CD14-positive monocyte (primary cell): Measurements from ENCODE around the gene DMXL1. TPM values are rescaled to one million over a fixed set of nuclear protein-coding genes. Genes with fewer than 3 reads are reported as not detected.

Experiments
- DNase-seq, 3 donors: peaks; one replicate each; pipeline ENCODE4 v3.0.0-alpha.2; 2011 to 2022
- H2AFZ ChIP-seq: 2 replicates; pipeline ENCODE4 v1.6.0; 2012; ENCODE audit warnings: mild to moderate bottlenecking, low read depth, low read length, inconsistent platforms; ENCODE audit not compliant: insufficient read depth, poor library complexity, severe bottlenecking
- H3K27ac ChIP-seq, 2 donors: 1 replicate in 1 of 2; 2 replicates in 1 of 2; pipeline ENCODE4 v1.5.1; 2012 to 2013; ENCODE audit warnings: low read length in 2 of 2, control low read depth in 1 of 2, inconsistent platforms in 1 of 2, low read depth in 1 of 2, mild to moderate bottlenecking in 1 of 2
- H3K27me3 ChIP-seq, 2 donors: one replicate each; pipeline versions ENCODE4 v1.6.0 to v1.6.1; 2011 to 2013; ENCODE audit warnings: low read length in 2 of 2; ENCODE audit not compliant: control insufficient read depth in 2 of 2, insufficient read depth in 2 of 2
- H3K36me3 ChIP-seq, 2 donors: replicated peaks in 1 of 2; 1 replicate in 1 of 2; 2 replicates in 1 of 2; pipeline versions ENCODE4 v1.5.1 to v1.6.1; 2012 to 2013; ENCODE audit warnings: low read length in 2 of 2, control low read depth in 1 of 2, inconsistent platforms in 1 of 2, mild to moderate bottlenecking in 1 of 2; ENCODE audit not compliant: insufficient read depth in 2 of 2, control insufficient read depth in 1 of 2
- H3K4me1 ChIP-seq, 2 donors: 1 replicate in 1 of 2; 2 replicates in 1 of 2; pipeline versions ENCODE4 v1.5.1 to v1.6.1; 2012 to 2013; ENCODE audit warnings: low read length in 2 of 2, control low read depth in 1 of 2, inconsistent platforms in 1 of 2, mild to moderate bottlenecking in 1 of 2, moderate library complexity in 1 of 2; ENCODE audit not compliant: insufficient read depth in 2 of 2, control insufficient read depth in 1 of 2
- H3K4me2 ChIP-seq: replicated peaks from 2 replicates; pipeline ENCODE3; 2012; ENCODE audit warnings: low read length, moderate library complexity, mild to moderate bottlenecking; ENCODE audit not compliant: poor library complexity, severe bottlenecking; ENCODE audit errors: extremely low read depth
- H3K4me3 ChIP-seq, 3 experiments: fragments of 200-600 bp in 1 of 3; sonication (generic) in 1 of 3; replicated peaks in 1 of 3; 1 replicate in 2 of 3; 2 replicates in 1 of 3; pipeline ENCODE4 v1.5.1; 2011 to 2013; ENCODE audit warnings: low read length in 3 of 3, mild to moderate bottlenecking in 3 of 3, control low read depth in 2 of 3, low read depth in 2 of 3, inconsistent platforms in 1 of 3, moderate library complexity in 1 of 3
- H3K79me2 ChIP-seq: 2 replicates; pipeline ENCODE4 v1.6.0; 2012; ENCODE audit warnings: mild to moderate bottlenecking, control low read depth, inconsistent platforms, low read length, moderate library complexity; ENCODE audit not compliant: insufficient read depth
- H3K9ac ChIP-seq: 2 replicates; pipeline ENCODE4 v1.6.0; 2017; ENCODE audit warnings: low read length, mild to moderate bottlenecking; ENCODE audit not compliant: insufficient read depth, poor library complexity, severe bottlenecking
- H3K9me3 ChIP-seq, 2 donors: replicated peaks in 1 of 2; 1 replicate in 1 of 2; 2 replicates in 1 of 2; pipeline versions ENCODE4 v1.5.1 to v1.6.1; 2012 to 2013; ENCODE audit warnings: low read length in 2 of 2, control low read depth in 1 of 2; ENCODE audit not compliant: control insufficient read depth in 1 of 2, insufficient read depth in 1 of 2
- H4K20me1 ChIP-seq: 2 replicates; pipeline ENCODE4 v1.6.0; 2012; ENCODE audit warnings: mild to moderate bottlenecking, low read length, control low read depth, moderate library complexity; ENCODE audit not compliant: insufficient read depth
- H3K27ac Mint-ChIP-seq, 7 donors: one replicate each; pipeline ENCODE4 v1.8.0; 2020; ENCODE audit warnings: mild to moderate bottlenecking in 7 of 7, mixed read lengths in 7 of 7, moderate library complexity in 6 of 7, inconsistent platforms in 2 of 7
- H3K27me3 Mint-ChIP-seq, 3 donors: one replicate each; pipeline ENCODE4 v1.8.0; 2021 to 2022; ENCODE audit warnings: low read depth in 3 of 3, mild to moderate bottlenecking in 3 of 3, mixed read lengths in 3 of 3, moderate library complexity in 3 of 3, inconsistent platforms in 1 of 3
- H3K36me3 Mint-ChIP-seq, 2 donors: one replicate each; pipeline ENCODE4 v1.8.0; 2020; ENCODE audit warnings: mixed read lengths in 2 of 2, inconsistent platforms in 1 of 2, mild to moderate bottlenecking in 1 of 2
- H3K4me1 Mint-ChIP-seq: one replicate; pipeline ENCODE4 v1.8.0; 2020; ENCODE audit warnings: mild to moderate bottlenecking, mixed read lengths
- H3K4me3 Mint-ChIP-seq, 2 donors: one replicate each; pipeline ENCODE4 v1.8.0; 2020; ENCODE audit warnings: mild to moderate bottlenecking in 2 of 2, mixed read lengths in 2 of 2, moderate library complexity in 1 of 2
- H3K9me3 Mint-ChIP-seq, 7 donors: one replicate each; pipeline ENCODE4 v1.8.0; 2020 to 2022; ENCODE audit warnings: mixed read lengths in 7 of 7, mild to moderate bottlenecking in 6 of 7, moderate library complexity in 6 of 7, inconsistent platforms in 2 of 7
- WGBS: methylation state at CpG from one replicate; pipeline ENCODE4 v1.1.5; 2013; ENCODE audit warnings: missing lambda C conversion rate; ENCODE audit not compliant: insufficient coverage; 5-methylcytosine and 5-hydroxymethylcytosine counted together
- intact Hi-C, 2 donors: fragments of 100-400 bp; cut with micrococcal nuclease; formaldehyde crosslinking; loops; one replicate each; pipeline versions ENCODE4 v1.15.0 to v1.15.1; 2023
- polyA plus RNA-seq, 3 donors: library from polyadenylated mRNA; depleted of rRNA in 1 of 3; unstranded in 2 of 3; stranded (reverse) in 1 of 3; fragments of 300-500 nt in 2 of 3; fragments of >200 nt in 1 of 3; fragmentation: Illumina TruSeq in 2 of 3; gene quantifications; 1 replicate in 2 of 3; 2 replicates in 1 of 3; pipeline ENCODE4 v1.2.3, GENCODE V29; 2012 to 2021
- TF ChIP-seq, protein P1 (sequence below): fragments of 200-600 bp; IDR thresholded peaks from one replicate; pipeline ENCODE4 v1.8.0; 2022; ENCODE audit warnings: antibody characterized with exemption, mild to moderate bottlenecking

Gene DMXL1
- polyA plus RNA-seq, 3 donors: 15.5 to 20.5 (median 19.5) TPM

DNA sequence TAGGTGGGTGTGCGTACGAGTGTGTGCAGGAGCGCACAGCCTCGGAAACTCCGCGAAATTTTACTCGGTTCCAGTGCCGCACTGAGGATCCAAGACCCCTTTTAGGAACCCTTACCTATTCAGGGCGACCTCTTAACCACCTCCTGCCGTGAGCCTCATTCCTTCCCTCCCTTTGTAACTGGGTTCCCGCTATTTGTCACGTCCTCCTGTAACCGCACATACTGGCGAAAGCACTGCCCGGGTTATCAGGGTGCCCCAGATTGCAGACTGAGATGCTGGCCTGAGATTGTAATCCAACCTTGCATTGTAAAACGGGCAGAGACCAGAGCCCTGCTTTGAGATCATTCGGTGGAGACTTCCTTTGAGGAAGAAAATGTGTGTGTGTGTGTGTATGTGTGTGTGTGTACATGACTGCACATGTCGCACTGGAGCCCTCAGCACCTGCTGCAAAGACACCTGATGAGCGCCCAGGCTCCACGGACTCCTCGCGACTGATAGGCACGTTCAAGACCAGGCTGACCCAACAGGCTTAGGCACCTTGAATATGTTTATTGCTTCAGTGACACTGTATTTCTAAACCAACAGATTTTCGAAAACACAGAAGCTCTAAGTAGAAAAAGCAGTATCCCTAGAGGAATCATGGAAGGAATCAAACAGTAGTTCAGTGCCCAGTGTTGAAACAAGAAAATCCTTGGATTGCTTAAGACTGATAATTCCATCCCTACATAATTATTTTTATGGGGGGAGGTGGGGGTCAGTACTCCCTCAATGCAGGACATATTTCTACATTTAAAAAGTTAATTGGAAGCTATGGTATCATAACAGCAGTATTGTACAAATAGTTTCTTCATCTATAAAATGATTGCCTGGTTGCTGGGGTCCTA is 198.4 kb downstream of the DMXL1 start:
- H3K36me3 ChIP-seq: no peaks in the 10 kb centered on the region
- Mint-ChIP-seq H3K9me3 (peaks cover 0 to 3% (median under 1%) of the 10 kb centered on the region in 7 donors), H3K4me3 (peak overlapping the region; percentile 98 to 100), H3K27me3 (peaks cover 0 to 2% (median 0%) of the 10 kb centered on the region in 3 donors), H3K36me3 (peaks cover 0 to 4% of the 10 kb centered on the region in 2 donors), H3K4me1 (peaks cover 60% of the 10 kb centered on the region), H3K27ac (peak overlapping the region; percentile 84 to 97 (median 92))
- H3K27me3 ChIP-seq: no peaks in the 10 kb centered on the region
- peak overlapping the region; percentile 64 to 96 for H3K27ac ChIP-seq
- WGBS: 1% methylated on average over 12 of the region's 24 CpGs
- TF ChIP-seq, protein P1, sequence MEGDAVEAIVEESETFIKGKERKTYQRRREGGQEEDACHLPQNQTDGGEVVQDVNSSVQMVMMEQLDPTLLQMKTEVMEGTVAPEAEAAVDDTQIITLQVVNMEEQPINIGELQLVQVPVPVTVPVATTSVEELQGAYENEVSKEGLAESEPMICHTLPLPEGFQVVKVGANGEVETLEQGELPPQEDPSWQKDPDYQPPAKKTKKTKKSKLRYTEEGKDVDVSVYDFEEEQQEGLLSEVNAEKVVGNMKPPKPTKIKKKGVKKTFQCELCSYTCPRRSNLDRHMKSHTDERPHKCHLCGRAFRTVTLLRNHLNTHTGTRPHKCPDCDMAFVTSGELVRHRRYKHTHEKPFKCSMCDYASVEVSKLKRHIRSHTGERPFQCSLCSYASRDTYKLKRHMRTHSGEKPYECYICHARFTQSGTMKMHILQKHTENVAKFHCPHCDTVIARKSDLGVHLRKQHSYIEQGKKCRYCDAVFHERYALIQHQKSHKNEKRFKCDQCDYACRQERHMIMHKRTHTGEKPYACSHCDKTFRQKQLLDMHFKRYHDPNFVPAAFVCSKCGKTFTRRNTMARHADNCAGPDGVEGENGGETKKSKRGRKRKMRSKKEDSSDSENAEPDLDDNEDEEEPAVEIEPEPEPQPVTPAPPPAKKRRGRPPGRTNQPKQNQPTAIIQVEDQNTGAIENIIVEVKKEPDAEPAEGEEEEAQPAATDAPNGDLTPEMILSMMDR: no peak
- peaks cover 20% of the 10 kb centered on the region for H4K20me1 ChIP-seq
- peak overlapping the region; percentile 87 for H3K9ac ChIP-seq
- DNase-seq: peak in 2 of 3 donors; percentile 26 to 41
- H2AFZ ChIP-seq: peak overlapping the region; percentile 95
- peaks cover 64% of the 10 kb centered on the region for H3K79me2 ChIP-seq
- no peaks in the 10 kb centered on the region for H3K9me3 ChIP-seq
- H3K4me1 ChIP-seq: peaks cover 56 to 59% of the 10 kb centered on the region in 2 donors
- H3K4me2 ChIP-seq: peak overlapping the region; percentile 92
- intact Hi-C loops: loop anchor here (5.0 to 10.0 kb wide), 4 partner anchors 73 to 195 kb away; partner anchors contain the start of gene DMXL1 (in 1 of the 2)
- peak overlapping the region; percentile 98 to 99 (median 99) for H3K4me3 ChIP-seq

DNA sequence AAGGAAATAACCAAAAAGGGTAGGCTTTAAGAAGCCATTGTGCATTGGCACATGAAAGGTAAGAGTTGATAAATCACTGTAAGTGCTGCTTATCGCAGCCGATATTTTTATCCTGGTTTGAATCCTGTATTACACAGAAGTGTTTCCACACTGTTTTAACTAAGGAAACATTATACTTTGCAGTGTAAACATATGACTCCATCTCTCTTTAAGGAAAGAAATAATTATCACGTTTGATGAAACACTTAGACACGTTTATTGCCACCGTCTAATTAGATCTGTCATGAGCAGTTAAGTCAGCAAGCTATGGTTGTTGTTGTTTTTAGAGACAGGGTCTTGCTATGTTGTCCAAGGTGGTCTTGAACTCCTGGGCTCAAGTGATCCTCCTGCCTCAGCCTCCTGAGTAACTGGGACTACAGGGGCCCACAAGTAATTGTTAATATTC is 199.3 kb downstream of the DMXL1 start:
- Histone ChIP-seq H3K4me3 (peak overlapping the region in 2 of 3 experiments; percentile 99), H2AFZ (peak overlapping the region; percentile 12), H3K9ac (peak overlapping the region; percentile 87), H3K4me2 (peak overlapping the region; percentile 92), H3K4me1 (peaks cover 64 to 67% of the 10 kb centered on the region in 2 donors), H3K27ac (peak overlapping the region in 1 of 2 donors; percentile 96), H4K20me1 (peaks cover 20% of the 10 kb centered on the region), H3K79me2 (peaks cover 72% of the 10 kb centered on the region), H3K27me3 (no peaks in the 10 kb centered on the region), H3K36me3 (no peaks in the 10 kb centered on the region), H3K9me3 (no peaks in the 10 kb centered on the region)
- Mint-ChIP-seq H3K4me3 (peak overlapping the region; percentile 98 to 100), H3K27me3 (peaks cover 0 to 2% (median 0%) of the 10 kb centered on the region in 3 donors), H3K4me1 (peaks cover 68% of the 10 kb centered on the region), H3K36me3 (peaks cover 0 to 4% of the 10 kb centered on the region in 2 donors), H3K27ac (peak overlapping the region; percentile 44 to 97 (median 87)), H3K9me3 (peaks cover 0 to 3% (median 0%) of the 10 kb centered on the region in 7 donors)
- TF ChIP-seq, protein P1: no peak
- intact Hi-C loops: loop anchor here in 1 of 2 donors (5.0 kb wide), 3 partner anchors 37 to 87 kb away; partner anchors contain the start of gene TNFAIP8
- DNase-seq: no peak
- no CpG with 5 or more reads among the region's 5 CpGs for WGBS
